HFFc6 (cell line): ENCODE data around the gene UIMC1. TPM values are rescaled to one million over a fixed set of nuclear protein-coding genes. Genes with fewer than 3 reads are reported as not detected.

Experiments
- DNase-seq: peaks from one replicate; pipeline ENCODE4 v3.0.0-alpha.2; 2018
- H3K27ac Mint-ChIP-seq: 2 replicates; pipeline ENCODE4 v1.8.0; 2020; ENCODE audit warnings: mild to moderate bottlenecking, mixed read lengths
- H3K27me3 Mint-ChIP-seq: 2 replicates; pipeline ENCODE4 v1.8.0; 2021; ENCODE audit warnings: mild to moderate bottlenecking, moderate library complexity, mixed read lengths; ENCODE audit not compliant: insufficient read depth
- H3K36me3 Mint-ChIP-seq: 2 replicates; pipeline ENCODE4 v1.8.0; 2021; ENCODE audit warnings: low read depth, mixed read lengths
- H3K4me1 Mint-ChIP-seq: 2 replicates; pipeline ENCODE4 v1.8.0; 2020; ENCODE audit warnings: low read depth, mixed read lengths
- H3K4me3 Mint-ChIP-seq: 2 replicates; pipeline ENCODE4 v1.8.0; 2020; ENCODE audit warnings: mild to moderate bottlenecking, moderate library complexity, mixed read lengths
- H3K9me3 Mint-ChIP-seq: 2 replicates; pipeline ENCODE4 v1.8.0; 2020; ENCODE audit warnings: mild to moderate bottlenecking, mixed read lengths
- total RNA-seq, 6 experiments: library from RNA; stranded (reverse); fragmentation: NEBNext Ultra II Directional; extraction: Animal tissue kit (Norgen Biotek cat#: 25700); gene quantifications; 2 replicates in 1 of 6; 3 replicates in 5 of 6; pipeline ENCODE4 v1.2.3, GENCODE V29; 2021
- TF ChIP-seq, protein P1 (sequence below): fragments of 200-600 bp; sonication (generic); IDR thresholded peaks from 2 replicates; pipeline ENCODE4 v1.5.0; 2021; ENCODE audit warnings: antibody characterized with exemption, mild to moderate bottlenecking

The UIMC1 gene
- total RNA-seq, 6 experiments from 2014 or later = 19.8 to 34.4 (median 23.6) TPM

DNA sequence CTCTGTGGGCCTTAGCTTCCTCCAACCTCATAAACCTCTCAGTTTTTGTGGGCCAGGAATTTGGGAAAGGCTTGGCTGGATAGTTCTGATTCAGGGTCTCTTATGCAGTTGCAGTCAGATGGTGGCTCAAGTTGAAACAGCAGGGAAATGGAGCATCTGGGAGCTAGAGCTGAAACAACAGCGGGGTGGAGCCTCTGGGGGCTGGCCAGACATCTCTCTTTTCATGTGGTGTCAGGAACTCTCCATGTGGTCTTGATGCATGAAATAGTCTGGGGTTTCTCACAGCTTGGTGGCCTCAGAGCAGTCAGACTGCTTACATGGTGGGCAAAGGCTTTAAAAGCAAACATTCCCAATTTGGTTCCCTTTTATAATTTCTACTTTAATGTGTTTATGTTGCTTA lies 29.4 kb upstream of the UIMC1 start:
- TF ChIP-seq, protein P1, sequence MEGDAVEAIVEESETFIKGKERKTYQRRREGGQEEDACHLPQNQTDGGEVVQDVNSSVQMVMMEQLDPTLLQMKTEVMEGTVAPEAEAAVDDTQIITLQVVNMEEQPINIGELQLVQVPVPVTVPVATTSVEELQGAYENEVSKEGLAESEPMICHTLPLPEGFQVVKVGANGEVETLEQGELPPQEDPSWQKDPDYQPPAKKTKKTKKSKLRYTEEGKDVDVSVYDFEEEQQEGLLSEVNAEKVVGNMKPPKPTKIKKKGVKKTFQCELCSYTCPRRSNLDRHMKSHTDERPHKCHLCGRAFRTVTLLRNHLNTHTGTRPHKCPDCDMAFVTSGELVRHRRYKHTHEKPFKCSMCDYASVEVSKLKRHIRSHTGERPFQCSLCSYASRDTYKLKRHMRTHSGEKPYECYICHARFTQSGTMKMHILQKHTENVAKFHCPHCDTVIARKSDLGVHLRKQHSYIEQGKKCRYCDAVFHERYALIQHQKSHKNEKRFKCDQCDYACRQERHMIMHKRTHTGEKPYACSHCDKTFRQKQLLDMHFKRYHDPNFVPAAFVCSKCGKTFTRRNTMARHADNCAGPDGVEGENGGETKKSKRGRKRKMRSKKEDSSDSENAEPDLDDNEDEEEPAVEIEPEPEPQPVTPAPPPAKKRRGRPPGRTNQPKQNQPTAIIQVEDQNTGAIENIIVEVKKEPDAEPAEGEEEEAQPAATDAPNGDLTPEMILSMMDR = no peak
- H3K27me3 Mint-ChIP-seq = no peaks in the 10 kb centered on the region
- H3K4me1 Mint-ChIP-seq = peaks cover 7% of the 10 kb centered on the region
- no peak overlapping the region for H3K4me3 Mint-ChIP-seq
- H3K27ac Mint-ChIP-seq = no peak overlapping the region
- DNase-seq = no peak
- no peaks in the 10 kb centered on the region for H3K9me3 Mint-ChIP-seq
- peaks cover 11% of the 10 kb centered on the region; the same call in 1 of the 2 replicates for H3K36me3 Mint-ChIP-seq

DNA sequence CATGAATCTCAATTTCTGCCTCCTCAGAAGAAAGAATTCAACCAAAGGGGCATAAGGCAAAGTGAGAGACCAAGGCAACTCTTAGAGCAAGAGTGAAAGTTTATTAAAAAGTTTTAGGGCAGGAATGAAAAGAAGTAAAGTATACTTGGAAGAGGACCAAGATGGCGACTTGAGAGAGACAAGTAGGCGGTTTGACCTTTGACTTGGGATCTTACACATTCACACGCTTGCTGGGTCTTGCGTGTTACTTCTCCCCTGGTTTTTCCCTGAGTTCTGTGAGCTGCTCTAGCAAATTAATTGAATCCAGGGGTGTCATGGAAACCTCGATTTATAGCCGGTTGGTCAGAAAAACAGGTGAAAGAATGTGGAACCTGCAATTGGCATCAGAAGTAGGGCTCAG lies 22.9 kb upstream of the UIMC1 start:
- no peak for DNase-seq
- Mint-ChIP-seq H3K4me1 (peaks cover 18% of the 10 kb centered on the region), H3K9me3 (no peaks in the 10 kb centered on the region), H3K36me3 (peaks cover 29% of the 10 kb centered on the region), H3K27ac (no peak overlapping the region), H3K27me3 (no peaks in the 10 kb centered on the region), H3K4me3 (no peak overlapping the region)
- TF ChIP-seq, protein P1 = no peak

DNA sequence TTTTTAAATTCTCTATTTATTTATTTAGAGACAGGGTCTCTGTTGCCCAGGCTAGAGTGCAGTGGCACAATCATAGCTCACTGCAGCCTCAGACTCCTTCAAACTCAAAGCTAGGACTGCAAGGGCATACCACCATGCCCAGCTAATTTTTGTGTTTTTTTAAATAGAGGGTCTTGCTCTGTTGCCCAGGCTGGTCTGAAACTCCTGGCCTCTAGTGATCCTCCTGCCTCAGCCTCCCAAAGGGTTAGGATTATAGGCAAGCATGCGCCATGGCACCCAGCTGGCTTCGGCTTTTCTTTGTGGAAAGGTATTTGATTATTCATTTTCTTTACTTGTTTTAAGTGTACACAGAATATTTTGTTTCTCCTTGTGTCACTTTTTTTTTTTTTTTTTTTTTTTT lies 21.1 kb upstream of the UIMC1 start:
- Mint-ChIP-seq H3K36me3 (peaks cover 30% of the 10 kb centered on the region), H3K4me1 (peaks cover 29% of the 10 kb centered on the region), H3K4me3 (no peak overlapping the region), H3K27me3 (peaks cover 2% of the 10 kb centered on the region; the same call in 1 of the 2 replicates), H3K27ac (no peak overlapping the region), H3K9me3 (no peaks in the 10 kb centered on the region)
- TF ChIP-seq, protein P1 = no peak
- no peak for DNase-seq

DNA sequence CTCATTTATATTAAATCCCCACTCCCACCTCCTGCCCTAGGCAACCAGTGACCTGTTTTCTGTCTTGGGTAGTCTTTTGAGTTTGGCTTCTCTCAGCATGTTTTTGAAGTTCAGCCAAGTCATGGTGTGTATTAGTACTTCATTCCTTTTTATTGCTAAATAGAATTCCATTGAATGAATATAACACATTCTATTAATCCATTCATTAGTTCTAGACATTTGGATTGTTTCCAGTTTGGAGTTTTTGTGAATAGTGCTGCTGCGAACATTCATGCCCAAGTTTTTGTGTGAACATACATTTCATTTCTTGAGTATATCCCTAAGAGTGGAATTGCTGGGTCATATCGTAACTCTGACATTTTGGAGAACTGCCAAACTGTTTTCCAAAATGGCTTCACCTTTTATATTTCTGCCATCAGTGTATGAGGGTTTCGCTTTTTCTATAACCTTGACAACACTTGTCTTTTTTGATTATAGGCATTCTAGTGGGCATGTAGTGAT lies 18.6 kb upstream of the UIMC1 start:
- TF ChIP-seq, protein P1 = no peak
- peaks cover 2% of the 10 kb centered on the region; the same call in 1 of the 2 replicates for H3K27me3 Mint-ChIP-seq
- H3K27ac Mint-ChIP-seq = no peak overlapping the region
- DNase-seq = no peak
- no peaks in the 10 kb centered on the region for H3K9me3 Mint-ChIP-seq
- no peak overlapping the region for H3K4me3 Mint-ChIP-seq
- peaks cover 35% of the 10 kb centered on the region for H3K4me1 Mint-ChIP-seq
- H3K36me3 Mint-ChIP-seq = peaks cover 22% of the 10 kb centered on the region

DNA sequence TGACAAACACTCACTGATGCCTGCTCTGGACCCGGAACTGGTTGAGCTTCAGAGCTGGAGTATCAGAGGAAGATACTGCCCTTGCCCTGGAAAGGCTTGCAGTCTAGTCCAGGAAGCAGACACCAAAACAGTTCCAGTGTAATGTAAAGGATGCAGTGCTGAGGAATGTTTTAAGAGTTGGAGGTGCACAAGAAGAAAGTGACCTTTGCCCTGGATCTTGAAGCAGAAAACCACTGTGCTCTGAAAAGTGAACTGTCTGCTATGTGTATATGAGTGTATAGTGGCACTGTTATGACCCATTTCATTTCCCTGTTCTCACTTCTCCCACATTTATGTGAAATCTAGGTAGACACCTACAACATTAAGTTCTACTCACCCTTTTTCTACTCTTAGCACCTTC lies 18.0 kb upstream of the UIMC1 start:
- DNase-seq = no peak
- H3K36me3 Mint-ChIP-seq = peaks cover 20% of the 10 kb centered on the region
- H3K4me1 Mint-ChIP-seq = peaks cover 35% of the 10 kb centered on the region
- peaks cover 2% of the 10 kb centered on the region; the same call in 1 of the 2 replicates for H3K27me3 Mint-ChIP-seq
- no peaks in the 10 kb centered on the region for H3K9me3 Mint-ChIP-seq
- TF ChIP-seq, protein P1 = no peak
- peak overlapping the region; percentile 43 for H3K4me3 Mint-ChIP-seq
- H3K27ac Mint-ChIP-seq = peak overlapping the region; percentile 27; the same call in 1 of the 2 replicates
